Measurements from ENCODE around the gene GTF2IRD1.
"Not testable (repeated sequence)": the region's sequence is repeated elsewhere in the genome, so short reads cannot be mapped to it uniquely, and the experiment has no call there.

Gene GTF2IRD1

DNA sequence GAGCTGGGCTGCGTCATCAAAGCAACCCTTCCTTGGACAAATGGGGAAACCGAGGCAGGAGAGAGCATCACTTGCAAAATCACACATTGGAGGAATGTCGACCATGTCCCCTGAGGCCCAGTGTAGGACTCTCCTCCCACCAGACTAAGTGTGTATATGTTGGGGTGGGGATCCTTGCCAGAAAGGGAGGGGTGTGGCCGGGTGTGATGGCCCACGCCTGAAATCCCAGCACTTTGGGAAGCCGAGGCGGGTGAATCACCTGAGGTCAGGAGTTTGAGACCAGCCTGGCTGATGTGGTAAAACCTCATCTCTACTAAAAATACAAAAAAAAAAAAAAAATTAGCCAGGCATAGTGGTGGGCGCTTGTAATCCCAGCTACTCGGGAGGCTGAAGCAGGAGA is 23.3 kb upstream of the GTF2IRD1 start:
- not testable (repeated sequence) for DNase-seq

DNA sequence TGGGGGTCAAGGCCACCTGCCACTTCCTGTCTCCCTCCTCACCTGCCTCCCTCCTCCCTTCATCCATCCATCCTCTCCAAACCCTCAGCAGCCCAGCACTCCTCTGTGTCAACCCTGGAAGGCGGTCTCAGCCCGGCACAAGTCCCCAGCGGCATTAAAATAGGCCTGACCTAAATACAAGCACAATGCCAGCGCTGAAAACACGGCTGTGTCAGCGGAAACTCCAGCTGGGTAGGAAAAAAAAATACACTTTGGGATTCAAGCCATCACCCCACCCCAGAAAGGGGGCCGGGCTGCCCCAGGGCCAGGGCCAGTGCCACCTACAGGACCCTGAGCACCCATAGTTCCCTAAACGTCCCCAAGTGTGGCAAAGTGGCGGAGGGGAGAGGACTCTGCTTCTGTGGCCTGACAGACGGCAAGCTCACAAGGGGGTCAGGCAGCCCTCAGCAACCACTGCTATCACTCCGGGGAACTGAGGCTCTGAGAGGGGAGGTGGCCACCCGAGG is 22.7 kb upstream of the GTF2IRD1 start:
- DNase-seq = no peak

DNA sequence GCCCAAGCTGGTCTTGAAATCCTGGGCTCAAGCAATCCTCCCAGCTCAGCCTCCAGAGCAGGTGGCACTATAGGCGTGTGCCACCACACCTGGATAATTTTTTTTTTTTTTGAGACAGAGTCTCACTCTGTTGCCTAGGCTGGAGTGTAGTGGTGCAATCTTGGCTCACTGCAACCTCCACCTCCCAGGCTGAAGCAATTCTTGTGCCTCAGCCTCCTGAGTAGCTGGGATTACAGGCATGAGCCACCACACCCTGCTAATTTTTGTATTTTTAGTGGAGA is 16.5 kb upstream of the GTF2IRD1 start:
- not testable (repeated sequence) for DNase-seq

DNA sequence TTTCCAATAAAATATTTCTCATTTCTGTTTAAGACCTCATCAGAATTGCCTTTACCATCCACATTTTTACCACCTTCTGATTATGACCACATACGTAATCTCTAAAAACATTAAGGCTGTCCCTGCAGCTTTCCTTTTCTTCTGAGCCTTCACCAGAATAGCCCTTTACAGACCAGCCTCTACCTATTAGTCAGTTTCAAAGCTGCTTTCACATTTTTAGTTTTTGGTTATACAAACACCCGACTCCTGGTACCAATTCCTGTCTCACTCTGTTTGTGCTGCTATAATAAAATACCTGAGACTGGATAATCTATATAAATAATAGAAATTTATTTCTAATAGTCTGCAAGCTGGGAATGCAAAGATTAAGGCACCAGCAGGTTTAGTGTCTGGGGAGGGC is 15.4 kb upstream of the GTF2IRD1 start:
- no peak for DNase-seq

DNA sequence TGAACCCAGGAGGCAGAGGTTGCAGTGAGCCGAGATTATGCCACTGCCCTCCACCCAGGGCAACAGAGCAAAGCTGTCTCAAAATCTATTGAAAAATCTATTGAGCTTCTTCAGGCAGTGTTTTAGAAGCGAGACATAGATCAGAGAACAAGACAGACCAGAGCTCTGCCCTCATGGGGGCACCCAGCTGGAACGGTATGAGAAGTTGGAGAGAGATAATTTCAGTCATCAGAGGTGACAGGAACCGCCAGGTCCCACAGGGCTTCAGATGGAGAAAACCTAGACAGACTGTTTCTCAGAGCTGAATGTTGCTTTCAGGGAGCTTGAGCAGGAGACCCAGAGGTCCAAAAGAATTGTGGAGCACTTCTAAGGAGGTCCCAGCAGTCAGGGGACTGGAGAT is 14.2 kb upstream of the GTF2IRD1 start:
- DNase-seq = no peak

- not testable (repeated sequence) for DNase-seq
Measured at GRCh38 chr7:74440143-74440542, 13.6 kb upstream of the GTF2IRD1 start.

DNA sequence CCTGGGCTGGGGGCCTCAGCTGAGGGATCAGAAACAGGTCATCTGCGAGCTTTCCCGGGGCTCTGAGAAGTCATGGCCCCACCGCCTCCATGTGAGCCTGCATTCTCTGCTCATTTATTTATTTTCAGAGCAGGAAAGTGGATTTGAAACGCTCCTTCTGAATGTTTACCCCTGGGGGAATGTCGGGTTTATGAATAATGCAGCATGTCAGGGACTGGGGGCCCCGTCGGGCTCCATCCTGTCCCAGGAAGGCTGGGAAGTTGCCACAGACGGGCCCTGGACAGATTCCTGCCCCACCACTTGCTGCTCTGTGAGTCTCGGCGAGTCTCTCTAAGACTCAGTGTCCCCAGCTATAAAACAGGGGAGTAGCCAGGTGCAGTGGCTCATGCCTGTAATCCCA is 11.9 kb upstream of the GTF2IRD1 start:
- no peak for DNase-seq

DNA sequence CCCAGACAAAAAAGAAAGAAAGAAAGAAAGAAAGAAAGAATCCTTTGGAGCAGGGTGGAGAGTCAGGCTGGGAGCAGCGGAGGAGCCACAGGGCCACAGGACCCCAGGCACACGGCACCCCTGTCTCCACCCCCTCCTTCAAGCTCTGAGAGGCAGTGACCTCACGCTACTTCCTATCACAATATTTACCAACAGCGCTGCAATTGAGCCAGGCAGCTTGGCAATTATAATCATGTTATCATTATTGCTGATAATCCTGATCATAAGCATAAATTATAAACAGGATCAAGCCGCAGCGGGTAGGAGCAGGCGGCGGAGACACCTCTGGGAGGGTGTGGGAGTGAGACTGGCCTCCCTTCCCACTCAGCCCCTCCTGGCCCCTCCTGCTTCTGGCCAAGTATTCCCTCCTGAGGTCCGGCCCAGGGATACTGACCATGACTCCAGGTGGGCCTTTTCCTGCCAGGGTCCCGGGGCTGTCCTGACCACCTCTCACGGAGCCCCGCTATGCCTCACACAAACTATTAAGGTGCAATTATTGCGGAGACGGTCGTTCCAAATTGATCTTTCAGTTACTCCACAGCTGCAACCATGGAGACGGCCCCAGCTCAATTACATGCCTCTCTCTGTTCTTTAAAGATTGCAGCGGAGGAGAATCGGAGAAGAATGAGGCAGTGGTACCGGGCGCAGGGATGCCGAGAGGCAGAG is 10.0 kb upstream of the GTF2IRD1 start:
- DNase-seq = no peak

DNA sequence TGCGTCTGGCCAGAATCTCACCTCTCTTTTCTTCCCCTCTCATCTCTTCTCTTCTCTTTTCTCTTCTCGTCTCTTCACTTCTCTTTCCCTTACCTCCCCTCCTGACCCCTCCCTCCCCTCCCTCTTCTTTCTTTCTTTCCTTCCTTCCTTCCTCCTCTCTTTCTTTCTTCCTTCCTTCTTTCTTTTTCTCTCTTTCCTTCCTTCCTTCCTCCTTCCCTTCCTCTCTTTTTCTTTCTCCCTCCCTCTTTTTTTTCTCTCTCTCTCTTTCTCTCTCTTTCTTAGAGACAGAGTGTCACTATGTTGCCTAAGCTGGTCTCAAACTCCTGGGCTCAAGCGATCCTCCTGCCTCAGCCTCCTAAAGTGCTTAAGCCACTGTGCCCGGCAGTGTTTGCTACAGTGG is 4.6 kb upstream of the GTF2IRD1 start:
- DNase-seq = no peak

GRCh38 chr7:74449809-74450397 is 3.8 kb upstream of the GTF2IRD1 start:
- peak; percentile 69 for DNase-seq

- DNase-seq = peak; percentile 6
Measured at GRCh38 chr7:74452748-74453321, 871 bp upstream of the GTF2IRD1 start.

DNA sequence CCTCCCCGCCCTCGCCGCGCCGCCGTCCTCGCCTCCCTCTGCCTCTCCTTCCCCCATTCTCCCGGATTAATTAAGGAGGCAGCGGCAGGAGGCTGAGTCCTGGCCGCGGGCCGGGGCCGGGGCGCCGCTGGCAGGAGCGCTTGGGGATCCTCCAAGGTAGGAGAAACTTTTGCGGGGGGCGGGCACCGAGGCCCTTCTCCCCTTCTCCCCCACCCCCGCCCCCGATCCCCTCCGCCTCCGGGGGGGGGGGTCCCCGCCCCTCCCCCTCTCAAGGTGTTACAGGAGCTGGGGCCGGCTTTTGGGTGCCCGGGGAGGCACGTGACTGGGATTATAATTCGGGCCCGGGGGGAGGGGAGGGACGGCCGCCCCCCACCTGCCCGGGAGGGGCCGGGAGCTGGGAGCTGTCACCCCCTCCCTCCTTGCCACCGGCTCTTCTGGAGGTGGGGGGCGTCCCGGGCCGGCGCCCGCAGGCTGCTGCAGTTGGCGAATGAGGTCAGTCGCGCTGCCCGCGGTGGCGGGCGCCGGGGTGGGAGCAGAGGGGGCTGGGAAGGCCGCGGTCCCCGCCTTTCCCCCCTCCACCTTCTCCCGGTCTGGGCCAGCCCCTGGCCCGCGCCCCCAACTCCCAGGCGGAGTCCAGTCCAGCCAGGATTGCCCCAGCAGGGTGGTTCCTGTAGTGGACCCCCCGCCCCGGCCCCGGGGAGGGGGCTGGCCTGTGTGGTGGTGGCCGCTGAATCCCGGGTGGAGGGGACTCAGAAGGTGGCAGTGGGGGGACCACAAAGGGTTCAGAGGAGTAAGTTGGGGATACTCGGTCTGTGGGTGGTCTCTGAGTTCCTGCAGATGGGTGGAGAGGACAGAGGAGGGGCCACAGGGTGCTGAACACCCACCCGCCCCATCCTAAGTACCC is 567 bp downstream of the GTF2IRD1 start:
- DNase-seq = no peak

DNA sequence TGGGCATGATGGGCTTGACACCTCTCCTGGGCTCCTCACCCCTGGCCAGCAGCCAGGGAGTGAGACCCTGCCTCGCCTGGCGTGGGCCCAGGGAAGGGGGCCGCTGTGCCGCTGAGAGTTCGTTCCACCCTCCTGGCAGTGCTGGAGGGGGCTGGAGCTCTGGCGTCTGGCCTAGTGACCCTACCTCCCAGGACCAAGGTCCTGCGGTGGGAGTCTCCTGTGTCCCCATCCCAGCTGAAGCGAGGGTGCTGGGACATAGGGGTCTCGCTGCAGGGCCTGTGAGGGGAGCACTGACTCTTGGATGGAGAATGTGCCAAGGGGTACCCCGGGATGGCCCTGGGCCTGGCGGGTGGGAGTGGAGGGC is 1.2 kb downstream of the GTF2IRD1 start:
- DNase-seq = no peak

DNA sequence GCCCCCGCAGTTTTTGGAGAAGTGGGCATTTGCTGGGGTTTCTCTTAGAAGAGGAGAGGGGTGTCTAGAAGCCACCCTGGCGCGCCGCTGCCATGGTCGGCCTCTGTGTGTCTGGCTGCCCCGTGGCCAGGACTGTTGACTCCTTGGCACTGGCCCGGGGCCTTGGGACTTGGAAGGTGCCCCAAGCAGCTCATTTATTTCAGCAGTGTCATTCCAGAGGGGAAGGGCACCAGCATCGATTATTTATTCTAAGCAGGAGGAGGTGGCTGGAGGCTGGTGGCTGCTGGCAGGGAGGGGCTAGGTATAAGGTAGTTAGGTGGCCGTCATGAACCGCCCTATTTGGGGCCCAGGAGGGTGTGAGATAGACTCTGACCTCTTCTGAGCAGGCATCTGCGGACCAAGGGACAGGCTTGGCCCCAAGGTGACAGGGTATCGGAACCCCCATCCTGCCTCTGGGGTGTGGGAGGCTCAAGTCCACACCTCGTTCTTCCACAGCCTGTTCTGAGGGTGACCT is 1.6 kb downstream of the GTF2IRD1 start:
- no peak for DNase-seq

DNA sequence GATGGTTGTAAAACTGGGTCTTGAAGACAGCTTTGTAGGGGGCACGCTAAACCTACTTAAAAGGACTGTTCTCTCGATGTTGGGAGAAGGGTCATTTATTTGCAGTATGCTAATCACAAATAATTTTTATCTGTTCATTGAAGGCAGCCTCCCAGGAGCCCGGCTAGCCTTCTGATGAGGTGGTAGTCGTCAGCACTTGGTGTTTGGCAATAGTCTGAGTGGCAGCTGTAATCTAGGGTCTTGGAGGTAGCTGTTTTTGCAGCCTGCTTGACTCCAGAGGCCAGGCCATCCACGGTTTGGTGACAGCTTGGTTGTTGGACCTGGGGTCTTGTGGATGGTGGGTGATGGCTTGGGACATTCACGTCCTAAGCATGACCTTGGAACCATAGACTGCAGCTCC is 2.2 kb downstream of the GTF2IRD1 start:
- DNase-seq = peak; percentile 19

DNA sequence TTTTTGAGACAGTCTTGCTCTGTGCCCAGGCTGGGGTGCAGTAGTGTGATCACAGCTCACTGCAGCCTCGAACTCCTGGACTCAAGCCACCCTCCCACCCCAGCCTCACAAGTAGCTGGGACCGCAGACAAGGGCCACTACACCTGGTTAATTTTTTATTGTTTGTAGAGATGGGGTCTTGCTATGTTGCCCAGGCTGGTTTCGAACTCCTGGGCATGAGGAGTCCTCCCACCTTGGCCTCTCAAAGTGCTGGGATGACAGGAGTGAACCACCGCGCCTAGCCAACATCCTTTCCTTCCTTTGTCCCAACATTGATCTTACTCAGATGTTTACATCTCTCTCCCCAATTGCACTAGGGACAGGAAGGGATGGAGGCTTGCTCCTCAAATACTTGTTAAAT is 3.3 kb downstream of the GTF2IRD1 start:
- DNase-seq = no peak

DNA sequence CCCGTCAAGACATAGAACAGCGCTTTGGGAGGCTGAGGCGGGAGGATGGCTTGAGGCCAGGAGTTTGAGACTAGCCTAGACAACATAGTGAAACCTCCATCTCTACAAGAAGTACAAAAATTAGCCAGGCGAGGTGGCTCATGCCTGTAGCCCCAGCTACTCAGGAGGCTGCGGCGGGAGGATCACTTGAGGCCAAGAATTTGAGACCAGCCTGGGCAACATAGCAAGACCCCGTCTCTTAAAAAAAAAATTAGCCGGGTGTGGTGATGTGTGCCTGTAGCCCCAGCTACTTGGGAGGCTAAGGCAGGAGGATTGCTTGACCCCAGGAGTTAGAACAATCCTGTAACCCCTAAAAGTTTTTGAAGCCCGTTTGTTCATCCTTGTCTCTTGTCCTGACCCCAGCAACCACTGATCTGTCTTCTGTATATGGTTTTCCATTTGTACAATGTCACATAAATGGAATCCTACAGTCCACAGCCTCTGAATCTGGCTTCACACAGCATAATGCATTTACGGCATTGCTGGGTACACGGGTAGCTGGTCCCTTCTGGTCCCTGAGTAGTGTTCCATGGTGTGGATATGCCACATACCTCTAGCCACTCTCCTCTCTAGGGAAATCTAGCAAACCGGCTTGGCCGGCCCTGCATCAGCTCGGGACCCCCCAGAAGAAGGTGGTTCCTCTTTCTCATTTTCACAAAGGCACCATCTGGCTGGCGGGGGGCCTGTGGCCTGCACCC is 8.4 kb downstream of the GTF2IRD1 start:
- no peak for DNase-seq

DNA sequence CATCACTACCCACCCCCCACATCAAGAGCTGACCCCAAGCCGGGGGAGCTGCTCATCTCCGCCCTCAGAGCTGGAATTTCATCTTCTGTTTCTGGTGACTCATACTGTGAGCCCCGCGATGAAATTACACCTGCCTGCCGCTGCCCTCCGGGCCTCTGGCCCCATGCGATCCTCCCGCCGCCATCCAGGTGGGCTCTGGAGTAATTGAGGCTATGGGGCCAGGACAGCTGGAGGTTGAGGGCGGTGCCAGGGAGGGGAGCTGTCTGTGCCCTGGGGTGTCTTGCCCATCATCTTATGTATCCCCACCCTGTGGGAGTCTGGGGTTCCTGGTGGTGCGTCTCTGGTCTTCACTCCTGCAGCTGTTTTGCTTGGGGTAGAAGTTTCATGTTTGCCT is 9.0 kb downstream of the GTF2IRD1 start:
- DNase-seq = no peak

DNA sequence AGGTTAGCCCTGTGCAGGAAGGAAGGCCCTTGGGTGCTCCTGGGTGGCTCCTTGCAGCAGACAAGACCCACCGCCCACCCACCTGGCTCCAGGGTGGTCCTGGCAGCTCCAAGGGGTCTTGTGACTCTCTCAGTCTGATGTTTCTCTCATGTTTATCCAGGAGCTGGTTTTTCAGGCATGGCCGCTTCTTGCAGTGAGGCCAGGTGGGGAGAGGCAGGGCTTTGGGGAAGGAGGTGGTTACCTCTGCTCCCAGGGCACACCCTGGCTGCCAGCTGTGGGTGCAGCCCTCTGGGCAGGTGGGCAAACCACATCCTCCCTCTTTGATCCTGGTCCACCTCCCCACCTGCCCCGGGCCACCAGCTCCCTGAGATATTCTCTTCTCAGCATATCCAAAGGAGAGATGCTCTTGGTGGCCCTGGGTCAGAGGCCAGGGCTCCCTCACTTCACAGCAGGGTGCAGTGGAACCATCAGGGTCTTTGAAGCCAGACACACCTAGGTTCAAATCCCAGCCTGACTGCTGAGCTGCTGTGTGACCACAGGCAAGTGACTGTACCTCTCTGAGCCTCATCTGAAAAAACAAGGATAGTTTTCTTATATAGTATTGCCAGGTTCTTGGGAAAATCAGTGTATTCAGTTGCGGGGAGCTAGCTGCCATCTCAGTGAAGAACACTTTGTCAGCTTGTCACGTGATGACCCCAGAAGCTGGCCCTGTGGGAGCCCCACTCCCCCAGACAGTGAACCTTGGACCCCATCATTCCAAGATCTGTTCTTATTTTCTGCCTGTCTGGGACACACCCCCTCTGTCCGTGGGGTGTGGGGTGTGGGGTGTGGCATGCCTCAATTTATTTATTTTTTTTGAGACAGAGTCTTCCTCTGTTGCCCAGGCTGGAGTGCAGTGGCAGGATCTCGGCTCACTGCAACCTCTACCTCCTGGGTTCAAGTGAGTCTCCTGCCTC is 11.5 kb downstream of the GTF2IRD1 start:
- DNase-seq = no peak

DNA sequence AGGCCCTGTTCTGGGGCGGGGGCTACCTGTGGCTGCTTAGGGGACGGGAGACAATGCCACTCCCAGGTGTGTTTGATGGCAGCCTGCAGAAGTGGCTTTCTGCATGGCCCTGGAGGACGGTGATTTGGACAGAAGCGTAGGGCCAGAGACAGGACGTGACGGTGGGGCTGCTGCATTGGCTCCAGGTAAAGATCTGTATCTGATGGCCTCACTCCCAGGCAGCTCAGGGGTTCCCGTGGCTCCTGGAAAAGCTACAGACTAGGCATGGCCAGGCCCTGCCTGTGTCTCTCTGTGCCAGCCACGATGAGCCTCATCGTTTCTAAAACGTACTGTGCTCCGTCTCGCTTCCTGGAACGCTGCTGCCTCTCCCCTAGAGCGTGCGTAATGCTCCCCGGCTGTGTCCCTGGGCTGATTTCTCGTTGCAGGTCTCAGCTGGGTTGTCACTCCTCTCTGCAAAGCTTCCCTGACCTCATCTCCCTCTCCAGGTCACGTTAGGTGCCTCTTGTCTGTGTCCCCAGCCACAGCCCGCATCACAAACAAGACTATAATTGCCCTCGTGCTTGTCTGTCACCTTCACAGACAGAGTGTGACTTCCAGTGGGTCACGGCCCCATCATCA is 12.6 kb downstream of the GTF2IRD1 start:
- DNase-seq = no peak

- DNase-seq = no peak
Measured at GRCh38 chr7:74467876-74468275, 14.2 kb downstream of the GTF2IRD1 start.
